Hematopoietic multipotent progenitor cell treated with erythropoietin and hydrocortisone succinate and interleukin-3 and kit ligand, for 4 days (in vitro differentiated cells): ENCODE data around the gene IFT22.
"Not testable (repeated sequence)": the region's sequence is repeated elsewhere in the genome, so short reads cannot be mapped to it uniquely, and the experiment has no call there.

Source experiments
- DNase-seq: peaks from one replicate; pipeline ENCODE4 v3.0.0-alpha.2; 2015

Gene IFT22

DNA sequence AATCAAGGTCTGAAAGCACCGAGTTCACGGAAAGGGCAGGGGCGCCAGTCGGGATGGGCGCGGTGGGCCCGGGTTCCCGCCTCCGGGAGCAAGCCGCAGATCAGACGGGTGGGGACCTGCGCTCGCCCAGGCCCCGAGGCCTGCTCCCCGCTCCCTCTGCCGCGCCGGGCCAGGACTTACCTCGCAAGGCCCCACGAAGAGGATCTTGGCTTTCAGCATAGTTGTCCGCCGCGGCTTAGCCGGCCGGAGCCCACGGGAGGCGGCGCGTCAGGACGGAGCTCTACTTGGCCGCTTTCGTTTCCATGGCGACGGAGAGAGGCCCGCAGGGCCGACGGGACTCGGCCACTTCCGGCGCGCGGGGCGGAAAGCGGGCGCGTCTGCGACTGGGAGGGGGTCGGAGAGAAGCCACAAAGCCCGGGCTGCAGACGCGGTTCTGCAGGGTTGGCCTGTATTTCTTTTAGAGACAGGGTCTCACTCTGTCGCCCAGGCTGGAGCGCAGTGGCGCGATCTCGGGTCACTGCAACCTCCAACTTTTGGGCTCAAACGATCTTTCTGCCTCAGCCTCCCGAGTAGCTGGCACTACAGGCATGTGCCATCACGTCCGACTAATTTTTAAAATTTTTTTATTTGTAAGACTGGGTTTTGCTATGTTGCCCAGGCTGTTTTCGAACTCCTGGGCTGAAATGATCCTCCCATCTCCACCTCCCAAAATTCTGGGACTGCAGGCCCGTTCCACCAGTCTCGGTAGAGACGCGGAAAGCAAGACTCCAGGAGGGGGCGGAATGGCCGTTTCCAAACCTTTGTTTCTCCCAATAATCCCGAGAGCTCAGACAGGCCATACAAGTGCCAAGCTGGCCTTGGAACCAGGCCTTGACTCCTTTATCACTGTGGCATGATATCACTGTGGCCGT, at the start of gene IFT22:
IFT22 (minus strand) TSS at position 322 of the 911 bp plus-strand sequence; CDS start at position 219, 103 bp downstream.
- DNase-seq = peak; percentile 98

GRCh38 chr7:101370836-101371235, 49.2 kb upstream of the IFT22 start:
- DNase-seq = peak; percentile 59

GRCh38 chr7:101368422-101369165, 47.0 kb upstream of the IFT22 start:
- DNase-seq = no peak

- no peak for DNase-seq
Measured at GRCh38 chr7:101367676-101368075, 46.1 kb upstream of the IFT22 start.

DNA sequence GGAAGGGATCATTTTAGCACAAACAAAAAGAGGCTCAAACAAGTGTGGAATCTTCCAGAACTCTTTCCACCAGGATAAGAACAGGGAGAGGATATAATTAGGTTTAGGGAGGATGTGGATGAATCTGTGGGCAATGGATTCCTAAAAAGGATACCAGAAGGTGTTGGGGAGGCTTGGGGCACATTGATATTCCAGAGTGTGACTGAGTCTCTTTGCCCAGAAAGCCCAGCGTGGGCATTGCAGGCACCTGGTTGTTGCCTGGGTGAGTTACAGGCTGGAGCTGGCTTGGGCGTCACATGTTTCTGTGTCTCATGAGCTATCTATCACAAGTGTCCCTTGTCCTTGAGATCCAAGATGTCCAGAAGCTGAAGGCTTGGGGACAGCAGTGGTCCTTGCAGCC, 44.3 kb upstream of the IFT22 start:
- DNase-seq = no peak

DNA sequence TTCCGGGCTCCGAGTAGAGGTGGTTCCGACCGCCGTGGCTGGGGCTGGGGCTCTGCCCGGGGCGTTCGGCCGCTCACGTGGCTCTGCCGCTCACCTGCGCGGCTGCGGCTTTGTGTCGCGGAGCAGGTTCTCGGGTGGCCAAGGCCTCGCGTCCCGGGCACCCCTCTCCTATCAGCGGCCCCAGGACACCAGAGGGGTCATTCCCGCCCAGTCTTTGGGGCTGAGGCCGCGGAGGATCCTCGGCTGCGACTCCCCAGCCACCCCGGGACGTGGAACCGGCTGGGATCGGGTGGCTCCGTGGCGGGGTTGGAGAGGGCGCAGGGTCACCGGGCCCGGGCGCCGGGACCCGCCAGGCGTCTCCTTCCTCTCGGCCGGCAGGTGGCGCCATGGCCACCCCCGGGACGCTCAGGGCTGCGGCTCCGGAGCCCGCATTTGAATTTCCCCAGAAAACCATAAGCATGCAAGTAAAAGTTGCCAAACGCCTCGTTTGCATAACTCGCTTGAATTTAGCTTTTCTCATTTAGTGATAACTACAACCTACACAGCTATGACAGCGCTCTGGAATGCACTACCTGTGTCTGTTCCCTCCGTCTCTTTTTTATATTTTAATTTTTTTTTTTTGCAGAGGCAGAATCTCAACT, 42.2 kb upstream of the IFT22 start:
- DNase-seq = peak; percentile 86

DNA sequence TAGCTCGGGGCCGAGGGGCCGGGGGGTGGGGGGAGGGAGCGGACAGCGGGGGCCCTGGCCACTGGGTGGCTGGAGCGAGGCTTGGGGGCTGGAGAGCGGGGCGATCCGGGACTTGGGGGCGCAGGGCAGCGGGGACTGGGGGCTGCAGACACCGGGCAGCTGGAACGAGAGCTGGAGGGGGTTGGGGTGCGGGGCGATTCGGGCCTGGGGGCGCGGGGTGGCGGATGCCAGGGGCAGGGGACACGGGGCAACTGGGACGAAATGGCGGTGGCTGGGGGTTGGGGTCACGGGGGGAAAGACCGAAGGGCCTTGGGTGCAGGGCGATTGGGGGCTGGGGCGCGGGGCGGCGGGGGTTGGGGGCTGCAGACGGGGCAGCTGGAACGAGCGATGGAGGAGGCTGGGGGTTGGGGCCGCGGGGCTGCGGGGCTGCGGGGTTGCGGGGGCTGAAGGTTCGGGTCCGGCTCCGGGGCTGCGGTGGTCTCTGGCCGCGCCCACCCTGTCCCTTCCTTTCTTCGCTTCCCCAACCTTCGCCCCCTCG, 41.7 kb upstream of the IFT22 start:
- no peak for DNase-seq

- peak; percentile 52 for DNase-seq
Measured at GRCh38 chr7:101362334-101363195, 41.0 kb upstream of the IFT22 start, which contains the start of gene COL26A1. COL26A1 (plus strand) TSS chr7:101362875; CDS start chr7:101363033, 158 bp downstream.

DNA sequence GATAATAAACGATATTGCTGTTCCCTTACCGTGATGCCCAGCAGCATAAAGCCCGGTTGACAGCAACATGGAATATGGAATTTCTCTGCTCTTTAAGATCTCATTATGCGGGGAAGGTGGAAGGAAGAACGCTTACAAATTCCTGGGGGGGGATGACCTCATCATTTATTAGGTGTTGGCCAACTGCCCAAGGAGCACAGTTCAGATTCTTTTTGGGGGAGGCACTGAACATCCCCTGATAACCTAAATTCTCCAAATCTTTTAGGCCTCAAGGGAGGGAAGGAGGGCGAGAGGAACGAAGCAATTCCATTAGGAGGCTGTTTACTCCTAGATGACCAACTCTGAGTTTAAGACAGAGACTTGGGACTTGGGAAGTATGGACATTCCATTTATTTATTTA, 35.8 kb upstream of the IFT22 start:
- DNase-seq = no peak

- no peak for DNase-seq
Measured at GRCh38 chr7:101352920-101353308, 31.3 kb upstream of the IFT22 start.

GRCh38 chr7:101349300-101349699, 27.7 kb upstream of the IFT22 start:
- not testable (repeated sequence) for DNase-seq

- not testable (repeated sequence) for DNase-seq
Measured at GRCh38 chr7:101348456-101349067, 26.9 kb upstream of the IFT22 start.

DNA sequence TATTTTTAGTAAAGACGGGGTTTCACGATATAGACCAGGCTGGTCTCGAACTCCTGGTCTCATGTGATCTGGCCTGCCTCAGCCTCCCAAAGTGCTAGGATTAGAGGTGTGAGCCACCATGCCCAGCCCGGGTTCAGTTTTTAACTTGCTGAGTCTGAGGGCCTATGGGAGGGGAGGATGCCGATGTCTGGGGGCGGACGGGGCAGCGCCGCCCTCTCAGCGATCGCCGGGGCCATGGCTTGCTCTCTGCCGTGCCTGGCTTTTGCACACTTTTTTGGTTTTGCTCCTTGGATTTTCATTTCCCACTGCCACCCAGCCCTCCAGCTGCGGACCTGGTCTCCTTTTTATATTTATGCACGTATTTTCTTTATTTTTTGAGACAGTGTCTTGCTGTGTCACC, 25.9 kb upstream of the IFT22 start:
- DNase-seq = no peak

DNA sequence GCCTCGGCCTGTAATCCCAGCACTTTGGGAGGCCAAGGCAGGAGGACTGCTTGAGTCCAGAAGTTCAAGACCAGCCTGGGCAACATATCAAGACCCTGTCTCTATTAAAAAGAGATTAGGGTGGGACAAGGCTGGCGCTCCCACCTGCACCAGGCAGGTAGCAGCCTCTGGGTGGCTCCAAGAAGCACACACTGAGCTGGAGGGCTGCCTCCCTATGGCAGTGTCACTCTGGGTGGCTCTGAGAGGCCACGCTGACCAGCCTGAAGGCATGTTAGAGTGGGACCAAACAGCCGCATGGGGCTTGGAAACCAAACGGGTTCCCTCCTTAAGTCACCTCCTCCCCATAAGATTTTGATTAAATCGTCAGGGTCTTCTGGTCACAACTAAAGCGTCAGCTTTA, 21.3 kb upstream of the IFT22 start:
- no peak for DNase-seq

- no peak for DNase-seq
Measured at GRCh38 chr7:101340379-101340778, 18.8 kb upstream of the IFT22 start.

- peak; percentile 50 for DNase-seq
Measured at GRCh38 chr7:101333912-101334311, 12.3 kb upstream of the IFT22 start.

DNA sequence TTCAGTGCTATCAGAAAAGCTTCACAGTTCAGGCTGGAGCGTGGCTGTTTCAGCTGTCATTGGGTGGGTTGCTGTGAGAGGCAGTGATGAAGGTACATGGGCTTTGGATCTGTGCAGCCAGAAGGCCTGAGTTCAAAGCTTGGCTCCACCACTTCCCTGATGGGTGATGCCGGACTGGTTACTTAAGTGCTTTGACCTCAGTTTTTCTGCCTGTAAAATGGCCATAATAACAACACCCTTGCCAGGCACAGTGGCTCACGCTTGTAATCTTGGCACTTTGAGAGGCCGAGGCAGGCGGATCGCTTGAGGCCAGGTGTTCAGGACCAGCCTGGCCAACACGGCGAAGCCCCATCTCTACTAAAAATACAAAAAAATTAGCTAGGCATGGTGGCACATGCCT, 10.4 kb upstream of the IFT22 start:
- no peak for DNase-seq

DNA sequence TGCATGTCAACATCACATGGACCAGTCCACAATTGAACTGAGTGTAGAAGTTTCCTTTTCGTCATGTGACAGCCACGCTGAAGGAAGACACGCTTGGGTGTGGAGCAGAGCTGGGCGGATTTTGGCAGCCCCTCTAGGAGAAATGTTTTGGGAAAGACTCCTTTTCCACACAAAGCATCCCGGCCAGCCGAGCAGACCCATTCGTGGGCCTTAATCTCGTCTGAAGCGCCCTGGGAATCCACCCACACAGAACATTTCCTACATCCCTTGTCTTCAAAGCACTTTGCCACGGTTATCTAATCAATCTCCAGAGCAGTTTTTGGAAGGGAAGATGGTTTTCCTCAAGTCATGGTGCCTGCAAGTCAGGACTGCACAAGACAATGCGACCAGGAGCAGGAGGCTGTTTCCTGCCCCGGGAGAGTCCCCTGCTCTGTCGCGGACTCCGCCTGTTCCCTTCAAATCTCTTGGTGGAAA, 8.4 kb upstream of the IFT22 start:
- DNase-seq = no peak

DNA sequence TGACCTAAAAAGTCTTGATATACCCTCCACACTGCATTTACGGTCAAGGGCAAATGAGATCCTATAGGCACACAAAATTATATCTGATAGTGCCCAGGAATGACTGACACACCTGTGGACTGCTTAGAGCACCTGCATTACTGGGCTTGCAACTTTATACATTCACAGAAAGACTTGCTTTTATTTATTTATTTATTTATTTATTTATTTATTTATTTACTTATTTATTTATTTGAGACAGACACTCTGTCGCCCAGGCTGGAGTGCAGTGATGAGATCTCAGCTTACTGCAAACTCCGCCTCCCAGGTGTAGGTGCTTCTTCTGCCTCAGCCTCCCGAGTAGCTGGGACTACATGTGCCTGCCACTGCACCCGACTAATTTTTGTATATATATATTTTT, 6.5 kb upstream of the IFT22 start:
- no peak for DNase-seq

GRCh38 chr7:101319401-101319800, 2.2 kb downstream of the IFT22 start:
- no peak for DNase-seq

GRCh38 chr7:101315336-101315735, 6.3 kb downstream of the IFT22 start:
- peak; percentile 80 for DNase-seq
